Fibroblast of mammary gland (primary cell): ENCODE data around the gene TSPAN9.

Source experiments
- DNase-seq: peaks from one replicate; pipeline ENCODE4 v3.0.0-alpha.2; 2010; ENCODE audit warnings: low read depth
- H3K4me3 ChIP-seq: 2 replicates; pipeline ENCODE4 v1.5.1; 2011; ENCODE audit warnings: low read depth, mild to moderate bottlenecking, low read length, moderate library complexity; ENCODE audit not compliant: control insufficient read depth
- TF ChIP-seq, protein P1 (sequence below): conservative IDR thresholded peaks from 2 replicates; pipeline ENCODE4 v1.5.1; 2011; ENCODE audit warnings: low read depth, low read length, inconsistent platforms; ENCODE audit not compliant: control insufficient read depth, insufficient read depth

Gene TSPAN9

DNA sequence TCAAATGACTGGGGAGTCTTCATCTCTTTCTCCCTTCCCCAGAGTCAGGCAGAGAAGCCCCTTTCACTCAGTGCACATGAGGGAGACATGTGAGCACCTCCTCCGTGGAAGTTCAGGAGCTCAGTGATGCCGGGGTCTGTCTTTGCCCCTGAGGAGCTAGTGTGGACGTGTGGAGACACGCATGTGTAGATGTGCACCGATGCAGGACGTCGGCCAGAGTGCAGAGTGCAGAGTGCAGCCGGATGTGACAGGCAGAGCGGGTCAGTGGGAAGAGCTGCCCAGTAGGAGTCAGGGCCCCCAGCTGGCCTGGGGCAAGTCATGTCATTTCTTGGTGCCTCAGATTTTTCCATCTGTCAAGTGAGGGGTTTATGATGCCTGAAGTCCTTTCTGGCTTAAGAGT lies 20.7 kb downstream of the TSPAN9 start:
- DNase-seq, result no peak
- no peak overlapping the region for H3K4me3 ChIP-seq
- TF ChIP-seq, protein P1, sequence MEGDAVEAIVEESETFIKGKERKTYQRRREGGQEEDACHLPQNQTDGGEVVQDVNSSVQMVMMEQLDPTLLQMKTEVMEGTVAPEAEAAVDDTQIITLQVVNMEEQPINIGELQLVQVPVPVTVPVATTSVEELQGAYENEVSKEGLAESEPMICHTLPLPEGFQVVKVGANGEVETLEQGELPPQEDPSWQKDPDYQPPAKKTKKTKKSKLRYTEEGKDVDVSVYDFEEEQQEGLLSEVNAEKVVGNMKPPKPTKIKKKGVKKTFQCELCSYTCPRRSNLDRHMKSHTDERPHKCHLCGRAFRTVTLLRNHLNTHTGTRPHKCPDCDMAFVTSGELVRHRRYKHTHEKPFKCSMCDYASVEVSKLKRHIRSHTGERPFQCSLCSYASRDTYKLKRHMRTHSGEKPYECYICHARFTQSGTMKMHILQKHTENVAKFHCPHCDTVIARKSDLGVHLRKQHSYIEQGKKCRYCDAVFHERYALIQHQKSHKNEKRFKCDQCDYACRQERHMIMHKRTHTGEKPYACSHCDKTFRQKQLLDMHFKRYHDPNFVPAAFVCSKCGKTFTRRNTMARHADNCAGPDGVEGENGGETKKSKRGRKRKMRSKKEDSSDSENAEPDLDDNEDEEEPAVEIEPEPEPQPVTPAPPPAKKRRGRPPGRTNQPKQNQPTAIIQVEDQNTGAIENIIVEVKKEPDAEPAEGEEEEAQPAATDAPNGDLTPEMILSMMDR, result no peak

DNA sequence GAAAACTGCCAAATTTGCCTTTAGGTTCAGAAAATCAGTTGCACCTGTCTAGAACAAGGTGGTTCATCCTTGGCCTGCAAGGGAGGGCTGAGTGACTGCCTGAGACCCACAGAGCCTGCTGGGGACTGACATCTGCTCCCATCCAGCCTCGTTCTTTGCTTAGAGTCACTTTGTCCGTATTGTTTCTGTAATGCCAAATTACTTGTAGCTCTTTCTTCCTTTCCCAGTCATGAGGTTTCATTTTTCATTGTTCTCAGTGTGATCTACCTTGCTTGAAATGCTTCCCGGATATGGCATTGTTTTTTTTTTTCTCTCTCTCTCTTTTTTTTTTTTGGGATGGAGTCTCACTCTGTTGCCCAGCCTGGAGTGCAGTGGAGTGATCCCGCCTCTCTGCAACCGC lies 21.3 kb downstream of the TSPAN9 start:
- no peak for DNase-seq
- TF ChIP-seq, protein P1, result no peak
- no peak overlapping the region for H3K4me3 ChIP-seq

DNA sequence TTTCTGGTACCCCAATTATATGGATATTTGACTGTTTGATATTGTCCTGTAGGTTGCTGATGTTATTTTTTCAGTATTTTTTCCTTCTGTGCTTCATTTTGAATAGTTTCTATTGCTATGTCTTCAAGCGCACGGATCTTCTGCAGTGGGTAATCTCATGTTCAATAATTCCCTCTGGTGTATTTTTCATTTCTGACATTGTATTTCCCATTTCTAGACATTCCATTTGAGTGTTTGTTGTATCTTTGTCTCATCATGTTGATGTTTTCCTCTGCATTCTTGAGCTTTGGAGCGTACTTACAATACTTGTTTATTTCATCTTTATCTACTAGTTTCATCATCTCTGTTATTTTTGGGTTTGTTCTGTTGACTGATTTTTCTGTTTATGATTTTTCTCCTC lies 22.0 kb downstream of the TSPAN9 start:
- TF ChIP-seq, protein P1, result no peak
- no peak for DNase-seq
- H3K4me3 ChIP-seq, result no peak overlapping the region

DNA sequence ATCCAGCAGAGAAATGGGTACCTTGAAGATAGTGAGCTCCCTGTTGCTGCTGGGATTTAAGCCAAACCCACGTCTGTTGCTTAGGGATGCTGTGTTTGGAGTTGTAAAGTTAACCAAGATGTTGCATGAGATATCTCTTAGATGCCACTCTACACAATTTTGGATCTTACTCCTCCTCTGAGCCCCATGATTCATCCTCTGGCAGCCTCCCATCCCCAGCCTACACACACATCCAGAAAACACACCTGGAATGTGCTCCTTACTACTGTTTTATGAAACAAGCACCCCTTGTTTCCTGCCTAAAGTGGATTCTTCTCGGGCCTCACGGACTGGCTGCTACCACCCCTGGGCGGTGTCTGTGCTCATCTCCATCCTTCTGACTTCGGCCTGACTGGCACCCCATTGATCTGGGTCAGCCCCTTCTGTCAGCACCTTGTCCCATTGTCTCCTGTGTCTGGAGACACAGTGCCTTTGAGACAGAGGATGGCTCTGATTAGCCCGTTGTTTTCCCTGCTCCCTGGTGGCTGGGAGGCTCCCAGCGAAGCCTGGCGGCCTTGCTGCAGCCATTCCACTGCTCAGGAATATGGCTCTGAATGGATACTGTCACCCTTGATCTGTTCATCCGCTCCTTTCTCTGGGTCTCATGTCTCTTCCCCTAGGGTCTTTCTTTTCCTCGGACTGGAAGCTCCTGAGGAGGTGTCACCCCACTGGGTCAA lies 24.3 kb downstream of the TSPAN9 start:
- no peak for DNase-seq
- TF ChIP-seq, protein P1, result no peak
- H3K4me3 ChIP-seq, result no peak overlapping the region

DNA sequence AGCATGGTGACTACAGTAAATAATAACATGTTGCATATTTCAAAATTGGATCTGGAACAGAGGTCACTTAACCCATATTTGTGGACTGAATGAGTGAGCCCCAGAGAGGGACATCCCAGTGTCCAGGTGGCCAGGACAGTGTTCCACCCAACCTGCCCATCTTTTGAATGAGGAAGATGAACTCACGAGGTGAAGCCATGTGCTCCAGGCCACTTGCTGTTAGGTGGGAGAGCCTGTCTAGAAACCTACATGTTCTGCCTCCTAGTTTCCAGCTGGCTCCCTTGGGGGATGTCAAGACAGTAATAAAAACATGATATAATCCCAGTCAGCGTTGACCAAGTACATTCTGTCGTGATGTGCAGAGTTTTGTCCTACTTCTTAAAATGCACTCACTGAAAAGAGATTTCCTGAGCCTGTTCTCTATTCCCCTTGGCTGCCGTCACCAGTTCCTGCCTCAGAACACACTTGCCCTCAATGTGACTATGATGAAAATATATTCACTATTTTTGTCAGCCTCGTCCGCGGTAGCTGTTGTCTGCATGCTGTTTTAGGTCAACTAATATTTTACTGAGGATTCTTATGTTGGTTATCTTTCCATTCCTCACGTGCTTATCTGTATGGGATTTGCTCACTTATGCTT lies 25.7 kb downstream of the TSPAN9 start:
- no peak overlapping the region for H3K4me3 ChIP-seq

DNA sequence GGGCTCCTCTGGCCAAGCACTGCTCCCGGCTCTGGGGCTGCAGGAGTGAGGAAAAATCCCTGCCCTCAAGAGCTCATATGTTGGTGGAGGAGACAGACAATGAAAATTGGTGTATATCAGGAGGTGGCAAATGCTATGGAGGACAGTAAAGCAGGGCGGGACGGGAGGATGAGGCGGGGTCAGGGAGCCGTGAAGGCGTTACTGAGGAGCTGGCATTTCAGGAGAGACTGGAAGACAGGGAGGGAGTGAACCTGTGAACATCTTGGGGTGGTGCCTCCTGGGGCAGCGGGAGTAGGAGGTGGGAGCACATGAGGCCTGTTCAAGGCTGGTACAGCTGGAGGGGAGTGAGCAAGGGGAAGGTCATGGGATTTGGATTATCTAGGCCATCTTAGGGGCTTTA lies 26.6 kb downstream of the TSPAN9 start:
- TF ChIP-seq, protein P1, result no peak
- no peak for DNase-seq
- H3K4me3 ChIP-seq, result no peak overlapping the region

More for the DNA sequence above, 25.7 kb downstream of the TSPAN9 start:
- DNase-seq, result no peak
- TF ChIP-seq, protein P1, result no peak
